ENCODE results near the gene NID1. TPM values are rescaled to one million over a fixed set of nuclear protein-coding genes. Genes with fewer than 3 reads are reported as not detected.

The NID1 gene
- total RNA-seq, 1 donor from 2014 or later, result 0.11 TPM

DNA sequence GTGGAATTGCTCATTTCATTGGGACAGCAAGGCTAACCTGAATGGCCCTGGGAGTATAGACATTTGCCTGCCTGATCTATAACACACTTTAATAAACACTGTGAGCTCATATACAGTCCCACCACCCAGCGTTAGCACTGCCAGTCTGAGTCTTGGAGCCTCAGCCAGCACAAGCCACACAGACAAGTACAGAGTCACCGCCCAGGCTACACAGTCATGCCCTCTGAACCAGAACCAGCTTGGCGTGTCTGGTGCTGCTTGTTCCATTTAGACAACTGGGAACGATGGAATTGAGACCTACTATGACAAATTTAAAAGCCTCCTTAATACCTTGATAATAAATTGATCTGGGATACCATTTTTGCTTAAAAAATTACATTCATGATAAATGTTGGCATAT, 31.6 kb downstream of the NID1 start:
- intact Hi-C loops (cut with micrococcal nuclease), result no loop called here

DNA sequence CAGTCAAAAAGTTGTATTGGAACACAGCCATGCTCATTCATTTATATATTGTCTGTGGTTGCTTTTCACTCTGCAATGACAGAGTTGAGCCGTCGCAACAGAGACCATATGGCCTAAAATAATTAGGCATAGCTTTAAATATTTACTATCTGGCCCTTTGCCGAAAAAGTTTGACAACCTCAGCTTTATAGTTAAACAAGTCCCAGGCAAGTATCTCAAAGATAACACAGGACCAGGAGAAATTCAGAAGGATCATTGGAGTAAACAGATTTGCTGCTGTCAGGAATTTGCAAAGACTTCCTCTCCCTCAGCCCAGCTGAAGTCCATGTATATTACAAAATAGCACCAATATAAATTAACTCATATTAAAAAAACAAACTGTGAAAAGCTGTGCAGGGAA, 34.4 kb downstream of the NID1 start:
- intact Hi-C loops (cut with micrococcal nuclease), result no loop called here

DNA sequence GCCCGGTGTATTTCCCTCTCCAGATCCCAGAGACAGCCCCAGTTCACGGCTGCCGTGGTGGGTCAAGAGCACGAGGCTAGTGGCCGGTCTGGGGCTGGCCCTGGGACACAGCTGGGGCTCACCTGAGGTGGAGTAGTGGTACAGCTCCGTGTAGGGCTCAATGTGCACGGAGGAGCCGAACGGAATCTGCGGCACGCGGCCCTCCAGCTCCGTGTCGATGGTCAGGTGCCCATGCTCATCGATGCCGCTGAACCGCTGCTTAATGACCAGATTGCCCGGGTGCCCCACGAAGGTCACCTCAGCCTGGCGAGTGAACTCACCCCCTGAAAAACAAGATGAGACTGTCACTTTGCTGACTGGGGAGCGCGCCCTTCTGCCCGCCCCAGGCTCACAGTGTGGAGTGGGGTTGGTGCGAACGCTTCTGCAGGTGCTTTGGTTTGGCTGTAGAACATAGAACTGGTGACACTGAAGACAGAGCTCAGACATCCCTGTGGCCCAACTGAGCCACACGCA, 35.4 kb downstream of the NID1 start:
- intact Hi-C loops (cut with micrococcal nuclease), result no loop called here

DNA sequence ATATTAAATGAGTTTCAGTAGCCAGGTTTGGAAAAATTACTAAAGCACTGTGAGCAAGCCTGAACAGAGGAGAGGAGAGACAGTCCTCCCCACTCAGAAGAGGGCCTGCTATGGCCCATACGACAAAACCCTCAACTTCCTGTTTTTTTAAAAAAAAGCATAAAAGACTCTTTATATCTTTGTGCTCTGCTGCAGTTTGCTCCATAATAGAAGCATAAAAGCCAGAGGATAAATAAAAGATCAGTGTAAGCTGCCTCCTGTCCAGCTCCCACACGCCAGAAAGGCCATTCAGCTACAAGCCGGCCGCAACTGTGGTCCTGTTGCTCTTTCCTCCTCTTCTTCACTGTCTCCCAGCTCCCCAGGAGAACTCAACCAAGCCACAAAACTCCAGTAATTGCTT, 37.8 kb downstream of the NID1 start:
- intact Hi-C loops (cut with micrococcal nuclease), result no loop called here

DNA sequence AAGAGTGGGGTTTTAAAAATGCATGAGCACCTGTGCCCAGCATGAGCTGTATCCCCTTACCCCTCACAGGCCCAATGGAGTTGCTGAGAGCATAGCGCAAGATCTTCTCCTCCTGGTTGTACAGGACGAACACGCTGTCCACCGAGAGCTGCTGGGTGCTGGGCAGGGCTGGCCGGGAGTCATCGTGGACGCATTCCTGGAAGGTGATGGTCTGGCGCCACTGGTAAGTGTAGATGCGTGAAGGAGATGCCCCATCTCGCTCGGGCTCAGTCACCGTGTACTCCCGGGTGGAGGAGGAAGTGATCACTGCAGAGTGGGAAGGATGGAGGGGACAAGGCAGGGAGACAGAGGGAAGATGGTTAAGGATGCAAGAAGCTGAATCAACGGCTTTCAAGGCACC, 39.1 kb downstream of the NID1 start:
- intact Hi-C loops (cut with micrococcal nuclease), result no loop called here

DNA sequence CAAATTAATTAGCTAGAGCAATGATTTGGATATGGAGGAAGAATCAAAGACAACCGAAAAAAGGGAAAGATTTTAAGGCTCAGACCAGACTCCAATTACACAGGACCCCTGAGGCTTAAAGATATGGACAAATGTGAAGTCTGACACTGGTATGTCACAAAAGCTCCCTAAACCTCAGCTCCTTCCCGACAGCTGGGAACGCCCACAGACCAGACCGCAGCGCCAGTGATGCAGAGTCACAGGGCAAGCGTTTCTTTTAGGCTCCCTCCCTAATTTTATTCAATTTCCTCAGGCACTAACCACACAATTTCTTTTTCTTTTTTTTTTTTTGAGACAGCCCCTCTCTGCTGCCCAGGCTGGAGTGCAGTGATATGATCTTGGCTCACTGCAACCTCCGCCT, 40.2 kb downstream of the NID1 start:
- intact Hi-C loops (cut with micrococcal nuclease), result no loop called here

DNA sequence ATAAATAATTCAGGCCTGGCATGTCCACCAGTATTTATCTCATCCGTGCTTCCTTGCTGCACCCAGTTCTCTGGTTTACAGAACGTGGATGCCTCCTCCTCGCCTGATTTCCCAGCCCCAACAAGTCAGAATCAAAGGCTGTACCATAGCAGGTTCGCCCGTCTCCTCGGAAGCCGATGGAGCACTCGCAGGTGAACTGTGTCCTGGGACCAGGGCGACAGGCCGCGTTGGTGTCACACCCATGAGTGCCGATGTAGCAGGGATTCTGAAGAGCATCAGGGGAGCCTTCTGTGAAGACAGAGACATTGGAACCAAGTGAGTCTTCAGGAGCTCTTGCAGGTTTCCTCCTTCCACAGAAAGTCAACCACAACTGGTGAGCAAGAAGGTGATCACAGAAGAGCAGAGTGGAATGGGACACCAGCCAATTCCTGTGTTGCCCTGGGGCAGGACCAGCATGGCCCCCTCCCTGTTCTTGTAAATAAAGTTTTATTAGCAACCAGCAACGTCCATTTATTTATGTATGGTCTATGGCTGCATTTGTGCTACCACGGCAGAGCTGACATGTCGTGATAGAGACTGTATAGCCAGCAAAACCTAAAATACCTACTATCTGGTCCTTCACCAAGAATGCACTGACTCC, 40.8 kb downstream of the NID1 start:
- intact Hi-C loops (cut with micrococcal nuclease), result no loop called here

DNA sequence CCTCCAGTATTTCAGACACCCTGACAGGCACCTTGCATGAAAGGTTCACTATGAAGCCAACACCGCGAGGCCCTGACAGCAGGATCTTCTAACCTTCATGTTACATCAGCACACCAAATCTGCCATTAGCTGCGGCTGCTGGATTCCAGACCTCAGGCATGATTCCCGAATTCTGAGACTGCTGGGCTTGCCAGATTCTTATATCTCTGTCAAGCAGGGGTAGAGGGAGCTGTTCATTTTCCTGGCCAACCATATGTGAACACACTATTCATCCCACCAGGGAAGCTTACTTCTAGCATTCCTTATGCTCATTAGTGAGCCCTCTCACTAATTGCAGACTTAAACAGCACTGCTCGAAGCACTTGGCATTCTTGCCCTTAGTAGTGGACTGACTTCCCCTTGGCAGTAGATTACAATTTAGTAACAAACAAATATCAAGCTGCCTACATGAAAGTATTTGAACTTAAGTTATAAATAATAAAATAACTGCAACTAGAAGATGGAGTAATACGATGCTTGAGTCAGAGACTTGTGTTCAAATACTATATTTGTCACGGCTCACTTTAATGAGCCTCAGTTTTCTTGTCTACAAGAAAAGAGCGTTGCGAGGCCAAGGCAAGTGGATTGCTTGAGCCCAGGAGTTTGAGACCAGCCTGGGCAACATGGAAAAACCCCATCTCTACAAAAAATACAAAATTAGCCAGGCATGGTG, 43.3 kb downstream of the NID1 start:
- intact Hi-C loops (cut with micrococcal nuclease), result no loop called here

DNA sequence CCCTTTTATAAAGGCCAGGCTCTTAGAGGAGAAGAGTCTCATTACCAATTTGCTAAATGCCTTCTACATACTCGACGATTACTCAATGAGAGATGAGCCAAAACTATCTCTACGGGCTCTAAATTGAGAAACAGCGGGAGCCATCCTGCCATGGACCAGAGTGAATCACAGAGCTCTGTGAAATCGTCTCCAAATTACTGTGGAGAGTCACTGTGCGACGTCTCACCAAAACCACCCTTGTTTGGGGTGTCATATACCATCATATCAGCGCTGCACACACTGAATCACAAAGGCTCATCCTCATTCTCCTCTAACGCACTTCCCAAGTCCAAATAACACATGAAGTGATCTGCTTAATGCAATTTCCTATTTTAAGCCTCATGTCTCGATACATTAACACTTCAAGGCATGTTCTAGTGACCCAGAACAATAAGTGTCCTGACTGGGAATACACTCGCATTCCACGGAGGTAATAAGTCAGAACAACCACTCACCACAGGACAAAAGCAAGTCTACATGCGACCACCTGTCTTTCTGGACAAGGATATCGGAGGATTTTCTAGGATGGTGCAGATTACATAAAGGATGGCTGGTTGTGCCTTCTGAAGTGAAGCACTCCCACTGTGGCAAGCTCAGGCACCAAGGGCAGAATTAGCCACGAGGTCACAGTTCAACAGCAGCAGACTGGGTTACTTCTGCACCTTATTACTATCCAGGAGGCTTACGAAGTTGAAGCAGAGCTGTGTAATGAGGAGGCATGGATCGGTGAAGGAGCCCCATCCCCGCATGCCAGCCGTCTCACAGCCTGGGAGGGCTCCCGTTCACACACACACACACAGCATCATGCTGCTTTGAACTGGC, 44.3 kb downstream of the NID1 start:
- intact Hi-C loops (cut with micrococcal nuclease), result no loop called here

DNA sequence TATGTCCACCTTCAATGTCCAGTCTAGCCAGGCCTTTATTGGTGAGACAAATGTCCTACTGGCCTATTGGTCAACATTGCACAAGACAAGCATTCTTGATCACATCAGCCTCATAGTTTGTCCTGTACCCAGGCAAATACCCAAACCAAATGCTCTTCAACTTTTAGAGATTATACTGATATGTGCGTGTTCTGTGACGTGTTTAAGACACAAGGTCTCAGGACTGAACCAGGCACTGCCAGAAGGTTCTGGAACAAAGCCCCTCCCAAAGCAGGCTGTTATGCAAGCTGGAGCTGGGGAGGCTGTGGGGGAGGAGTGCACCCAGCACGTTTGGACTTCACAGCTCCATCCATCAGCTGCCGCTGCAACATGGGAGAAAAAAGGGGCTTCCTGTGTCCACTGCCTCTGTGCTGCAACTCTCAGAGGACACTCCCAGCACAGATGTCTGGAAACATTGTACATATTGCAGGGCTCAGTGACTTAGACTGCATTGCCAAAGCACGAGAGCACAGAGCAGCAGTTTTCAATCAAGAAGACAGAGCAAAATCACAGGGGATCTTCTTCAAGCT, 45.9 kb downstream of the NID1 start:
- intact Hi-C loops (cut with micrococcal nuclease), result no loop called here

DNA sequence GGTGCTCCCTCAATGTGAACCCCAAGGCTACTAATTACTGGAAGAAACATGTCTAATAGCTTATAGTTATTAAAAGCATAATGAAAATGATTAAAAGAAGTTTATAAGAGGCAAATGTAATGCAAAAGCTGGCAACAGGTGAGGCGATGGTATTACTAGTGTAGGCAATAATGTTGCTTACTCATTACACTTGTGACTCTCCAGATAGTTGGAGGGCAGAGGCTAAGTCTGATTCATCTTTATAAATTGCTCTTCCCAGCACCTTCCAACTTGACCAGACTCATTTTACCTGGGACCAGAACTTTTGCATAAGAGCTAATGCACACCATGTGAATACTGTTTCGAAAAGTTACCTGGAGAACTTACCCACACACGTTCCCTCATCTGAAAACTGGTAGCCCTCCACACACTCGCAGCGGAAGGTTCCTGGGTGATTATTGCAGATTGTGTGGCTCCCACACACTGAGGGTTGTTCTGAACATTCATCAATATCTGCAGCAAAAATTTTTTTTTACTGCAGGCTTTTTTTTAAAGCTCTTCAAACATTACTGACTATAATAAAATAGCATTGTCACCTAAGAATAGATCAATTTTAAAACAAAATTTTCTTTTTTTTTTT, 48.0 kb downstream of the NID1 start:
- intact Hi-C loops (cut with micrococcal nuclease), result no loop called here

DNA sequence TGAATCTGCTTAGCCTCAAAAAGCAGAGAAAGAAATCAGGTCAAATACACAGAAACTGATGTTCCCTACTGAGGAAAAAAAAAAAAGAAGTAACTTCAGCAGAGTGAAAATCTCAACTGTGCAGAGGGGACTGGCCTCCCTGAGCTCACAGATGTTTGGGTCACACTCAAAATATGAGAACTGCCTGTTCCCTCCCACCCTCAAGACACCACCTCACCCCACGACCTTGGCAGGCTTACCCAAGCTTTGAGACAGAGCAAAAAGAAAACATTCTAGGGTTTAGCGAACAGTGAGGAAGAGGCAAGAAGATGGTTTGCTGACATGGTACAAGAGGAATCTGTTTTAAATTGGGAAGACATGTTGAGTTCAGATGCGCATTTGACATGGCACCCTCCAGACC, 48.8 kb downstream of the NID1 start:
- intact Hi-C loops (cut with micrococcal nuclease), result no loop called here

DNA sequence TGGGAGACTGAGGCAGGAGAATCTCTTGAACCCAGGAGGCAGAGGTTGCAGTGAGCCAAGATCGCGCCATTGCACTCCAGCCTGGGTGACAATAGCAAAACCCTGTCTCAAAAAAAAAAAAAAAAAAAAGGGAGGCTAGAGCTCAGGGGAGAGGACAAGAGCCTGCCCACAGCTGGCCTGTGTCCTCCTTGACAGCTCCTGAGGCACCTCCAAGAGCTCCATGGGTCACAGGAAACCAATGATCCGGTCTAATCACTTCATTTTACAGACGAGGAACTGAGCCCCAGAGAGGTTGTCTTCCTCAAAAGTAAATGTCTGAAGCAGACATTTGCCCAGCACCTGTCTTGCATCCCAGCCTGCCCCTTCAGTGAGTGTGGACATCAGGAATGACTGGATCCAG, 49.4 kb downstream of the NID1 start:
- intact Hi-C loops (cut with micrococcal nuclease), result no loop called here

DNA sequence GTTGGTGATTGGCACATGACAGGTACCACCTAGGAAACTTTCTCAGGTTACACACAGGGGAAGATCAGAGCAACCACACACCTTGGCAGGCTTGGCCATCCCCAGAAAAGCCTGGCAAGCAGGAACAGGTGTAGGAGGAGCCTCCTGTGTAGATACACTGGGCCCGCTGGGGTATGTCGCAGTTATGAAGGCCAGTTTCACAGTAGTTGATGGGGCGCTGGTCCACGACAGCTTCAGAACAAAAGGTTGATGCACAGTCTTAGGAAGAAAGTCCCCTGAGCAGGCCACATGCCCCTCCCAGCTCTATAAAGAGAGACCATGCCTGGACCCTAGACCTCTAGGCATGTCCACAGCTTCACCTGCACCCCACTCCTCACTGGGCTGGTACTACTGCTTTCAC, 51.6 kb downstream of the NID1 start:
- intact Hi-C loops (cut with micrococcal nuclease), result no loop called here

DNA sequence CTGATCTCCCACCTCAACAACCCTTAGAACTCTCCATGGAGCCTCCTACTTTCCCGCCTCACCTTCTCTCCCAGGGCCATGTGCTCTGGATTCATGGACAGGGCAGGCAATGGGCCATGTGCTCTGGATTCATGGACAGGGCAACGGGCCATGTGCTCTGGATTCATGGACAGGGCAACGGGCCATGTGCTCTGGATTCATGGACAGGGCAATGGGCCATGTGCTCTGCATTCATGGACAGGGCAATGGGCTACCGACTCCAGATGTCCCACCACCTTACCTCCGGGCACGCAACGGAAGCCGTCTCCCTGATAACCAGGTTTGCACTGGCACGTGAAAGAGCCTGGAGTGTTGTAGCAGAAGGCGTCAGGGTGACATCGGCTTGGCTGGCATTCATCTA, 53.2 kb downstream of the NID1 start:
- intact Hi-C loops (cut with micrococcal nuclease), result no loop called here

DNA sequence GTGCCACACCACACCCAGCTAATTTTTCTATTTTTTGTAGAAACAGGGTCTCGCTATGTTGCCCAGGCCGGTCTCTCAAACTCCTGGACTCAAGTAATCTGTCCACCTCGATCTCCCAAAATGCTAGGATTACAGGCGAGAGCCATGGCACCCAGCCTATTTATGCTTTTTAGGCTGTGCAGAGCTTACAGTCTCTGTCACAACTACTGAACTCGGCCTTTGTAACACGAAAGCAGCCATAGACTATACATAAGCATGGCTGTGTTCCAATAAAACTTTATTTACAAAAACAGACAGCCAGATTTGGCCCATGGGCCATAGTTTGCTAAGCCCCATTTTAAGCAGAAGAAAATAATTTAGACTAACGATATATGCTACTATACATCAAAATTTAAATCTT, 54.4 kb downstream of the NID1 start:
- intact Hi-C loops (cut with micrococcal nuclease), result no loop called here

DNA sequence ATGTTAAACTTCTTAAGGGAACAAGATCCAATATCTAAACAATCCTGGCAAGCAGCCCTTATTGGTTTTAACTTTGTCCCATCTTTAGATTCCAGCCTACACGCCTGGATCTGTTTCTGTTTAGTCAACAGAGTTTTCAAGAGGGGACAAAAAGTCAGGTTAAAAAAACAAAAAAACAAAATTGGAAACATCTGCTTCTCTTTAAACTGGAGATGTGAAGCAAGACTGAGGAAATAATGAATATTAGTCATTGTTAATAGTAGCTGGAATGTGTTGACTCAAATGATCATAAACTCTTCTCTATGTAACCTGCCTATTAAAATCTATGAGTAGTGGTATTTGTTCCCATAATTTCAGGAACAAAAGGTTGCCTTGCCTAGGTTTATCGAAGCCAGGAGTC, 55.0 kb downstream of the NID1 start:
- intact Hi-C loops (cut with micrococcal nuclease), result loop anchor here (10.0 kb wide), 1 partner anchor 785 kb away; the partner anchor contains the start of gene MTR

DNA sequence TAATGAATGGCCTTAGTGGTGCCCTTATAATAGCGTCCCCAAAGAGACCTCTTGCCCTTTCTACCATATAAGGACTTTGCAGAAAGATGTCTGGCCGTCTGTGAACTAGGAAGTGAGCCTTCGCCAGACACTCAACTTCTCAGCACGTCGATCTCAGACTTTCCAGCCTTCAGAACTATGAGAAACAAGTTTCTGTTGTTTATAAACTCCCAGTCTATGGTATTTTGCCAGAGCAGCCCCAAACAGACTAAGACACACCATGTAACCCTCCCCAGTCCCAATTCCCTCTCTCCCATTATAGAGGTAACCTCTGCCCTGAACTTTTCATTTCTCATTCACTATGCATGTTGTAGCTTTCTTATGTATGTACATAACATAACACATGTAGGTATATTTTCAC, 55.7 kb downstream of the NID1 start:
- intact Hi-C loops (cut with micrococcal nuclease), result loop anchor here (10.0 kb wide), 1 partner anchor 786 kb away; the partner anchor contains the start of gene MTR

DNA sequence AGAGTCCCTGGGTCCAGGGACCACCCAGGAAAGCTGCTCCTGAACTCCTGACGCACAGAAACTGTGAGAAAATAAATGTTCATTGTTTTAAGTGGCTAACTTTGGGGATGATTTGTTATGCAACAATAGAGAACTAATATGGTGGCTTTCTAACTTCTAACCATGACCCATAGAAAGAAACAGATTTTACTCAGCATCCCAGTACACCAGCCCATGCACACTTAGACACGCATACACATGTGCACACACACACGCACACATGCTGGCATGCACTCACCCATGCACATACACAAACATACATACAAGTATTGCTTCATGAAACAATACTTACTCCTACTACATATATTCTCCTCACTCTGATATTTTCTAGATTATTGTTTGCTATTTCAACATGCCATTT, 57.1 kb downstream of the NID1 start:
- intact Hi-C loops (cut with micrococcal nuclease), result loop anchor here (10.0 kb wide), 1 partner anchor 787 kb away; the partner anchor contains the start of gene MTR

DNA sequence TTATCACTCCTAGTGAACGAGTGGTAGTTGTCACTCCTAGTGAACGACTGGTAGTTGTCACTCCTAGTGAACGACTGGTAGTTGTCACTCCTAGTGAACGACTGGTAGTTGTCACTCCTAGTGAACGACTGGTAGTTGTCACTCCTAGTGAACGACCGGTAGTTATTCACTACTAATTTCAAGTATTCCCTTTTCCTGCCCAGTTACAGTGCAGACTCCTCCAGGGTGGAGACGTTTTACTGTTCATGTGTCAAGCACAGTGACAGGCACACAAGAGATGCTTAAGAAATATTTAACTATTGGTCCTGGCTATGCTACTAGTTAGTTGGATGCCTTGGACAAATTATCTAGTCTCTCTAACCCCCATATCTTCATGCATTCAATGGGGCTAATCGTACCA, 61.8 kb downstream of the NID1 start:
- intact Hi-C loops (cut with micrococcal nuclease), result loop anchor here (10.0 kb wide), 1 partner anchor 792 kb away; the partner anchor contains the start of gene MTR

DNA sequence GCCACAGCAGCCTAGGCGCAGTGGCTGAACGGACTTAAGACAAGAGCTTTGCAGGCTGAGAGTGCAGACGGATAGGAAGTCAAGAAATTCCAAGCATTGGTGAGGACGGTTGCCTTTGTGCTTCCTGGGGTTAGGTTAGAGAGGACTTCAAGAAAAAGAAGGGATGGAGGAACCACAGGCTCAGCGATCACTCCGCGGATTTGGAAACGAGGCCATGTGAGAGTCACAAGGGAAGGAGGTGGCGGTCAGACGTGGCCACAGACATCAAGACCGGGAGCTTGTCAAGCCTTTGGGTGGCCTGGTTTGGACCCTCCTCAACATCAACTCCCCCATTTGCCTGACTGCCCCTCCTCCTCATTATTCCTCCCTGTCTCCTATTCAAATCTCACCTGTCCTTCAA, 62.3 kb downstream of the NID1 start:
- intact Hi-C loops (cut with micrococcal nuclease), result loop anchor here (10.0 kb wide), 1 partner anchor 792 kb away; the partner anchor contains the start of gene MTR
